HG03159 (cell line): ENCODE results near the gene LITAFD.
"Not testable (repeated sequence)": the region's sequence is repeated elsewhere in the genome, so short reads cannot be mapped to it uniquely, and the experiment has no call there.

ENCODE experiments used
- ATAC-seq: cut with Tn5 transposase; IDR thresholded peaks from one replicate; pipeline ENCODE4 v1.9.1; 2021; ENCODE audit warnings: mild to moderate bottlenecking, moderate library complexity; ENCODE audit not compliant: unreplicated experiment

Gene LITAFD

GRCh38 chr16:8882041-8882617 is at the start of gene LITAFD:
Gene LITAFD, plus strand, starts transcription at chr16:8882351. Its CDS starts 2,005 bp downstream, at chr16:8884356.
- no peak for ATAC-seq

- ATAC-seq: no peak
Observed at GRCh38 chr16:8832717-8833105, 49.4 kb upstream of the LITAFD start.

GRCh38 chr16:8836797-8837196 is 45.4 kb upstream of the LITAFD start:
- not testable (repeated sequence) for ATAC-seq

- not testable (repeated sequence) for ATAC-seq
Observed at GRCh38 chr16:8837594-8837993, 44.6 kb upstream of the LITAFD start.

- ATAC-seq: not testable (repeated sequence)
Observed at GRCh38 chr16:8842016-8842415, 40.1 kb upstream of the LITAFD start.

GRCh38 chr16:8843296-8843695 is 38.9 kb upstream of the LITAFD start:
- ATAC-seq: not testable (repeated sequence)

- no peak for ATAC-seq
Observed at GRCh38 chr16:8845699-8846298, 36.4 kb upstream of the LITAFD start.

GRCh38 chr16:8846401-8846932 is 35.7 kb upstream of the LITAFD start:
- ATAC-seq: no peak

GRCh38 chr16:8847145-8847544 is 35.0 kb upstream of the LITAFD start:
- ATAC-seq: no peak

- ATAC-seq: no peak
Observed at GRCh38 chr16:8847623-8848022, 34.5 kb upstream of the LITAFD start.

GRCh38 chr16:8848231-8848938 is 33.8 kb upstream of the LITAFD start:
- ATAC-seq: no peak

GRCh38 chr16:8848939-8849391 is 33.2 kb upstream of the LITAFD start:
- no peak for ATAC-seq

- ATAC-seq: no peak
Observed at GRCh38 chr16:8849411-8850011, 32.6 kb upstream of the LITAFD start.

- no peak for ATAC-seq
Observed at GRCh38 chr16:8850279-8850885, 31.8 kb upstream of the LITAFD start.

- ATAC-seq: no peak
Observed at GRCh38 chr16:8851761-8852403, 30.3 kb upstream of the LITAFD start.

- no peak for ATAC-seq
Observed at GRCh38 chr16:8852534-8852933, 29.6 kb upstream of the LITAFD start.

- ATAC-seq: no peak
Observed at GRCh38 chr16:8853150-8853549, 29.0 kb upstream of the LITAFD start.

- ATAC-seq: no peak
Observed at GRCh38 chr16:8853611-8854010, 28.5 kb upstream of the LITAFD start.

- no peak for ATAC-seq
Observed at GRCh38 chr16:8854298-8854948, 27.7 kb upstream of the LITAFD start.
